ENCODE data around the gene DEFB128.
"Not testable (repeated sequence)": the region's sequence is repeated elsewhere in the genome, so short reads cannot be mapped to it uniquely, and the experiment has no call there.

Gene DEFB128

DNA sequence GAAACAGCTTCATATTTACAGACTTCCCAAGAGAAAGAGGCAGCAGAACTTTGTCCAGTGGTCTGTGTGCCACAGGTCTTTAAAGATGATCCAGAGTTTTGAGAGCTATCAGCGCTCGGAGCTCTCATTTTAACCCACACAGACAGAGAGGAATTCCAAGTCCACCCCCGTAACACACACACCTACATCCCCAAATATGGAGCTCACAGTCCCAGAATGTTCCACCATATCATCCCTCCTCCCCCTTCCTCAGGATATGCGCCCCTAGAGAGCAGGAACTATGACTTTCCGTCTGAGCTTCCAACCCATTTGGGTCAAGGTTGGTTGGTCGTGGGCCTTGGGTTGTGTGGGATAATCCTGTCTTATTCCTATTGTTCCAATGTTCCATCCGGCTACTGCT lies at the start of gene DEFB128:
DEFB128 (minus strand) TSS at position 101 of the 400 bp plus-strand sequence; CDS start at position 13, 88 bp downstream.
- DNase-seq = no peak

DNA sequence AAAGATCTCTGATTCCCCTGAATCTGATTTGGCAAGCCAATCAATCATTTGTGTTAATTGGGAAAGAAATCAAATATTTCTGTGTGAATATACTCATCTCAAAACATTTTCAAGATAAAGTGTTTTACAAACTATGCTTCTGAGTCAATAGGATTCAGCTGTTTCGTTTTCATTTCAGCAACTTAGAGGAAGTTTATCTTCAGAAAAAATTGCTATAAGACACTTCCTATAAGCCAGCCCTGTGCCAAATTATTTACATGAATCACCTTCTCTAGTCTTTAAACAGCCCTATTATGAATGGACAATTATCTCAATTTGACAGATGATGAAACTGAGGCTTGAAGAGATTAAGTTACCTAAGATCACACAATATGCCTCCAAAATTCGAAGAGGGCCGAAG lies 48.4 kb upstream of the DEFB128 start:
- no peak for DNase-seq

DNA sequence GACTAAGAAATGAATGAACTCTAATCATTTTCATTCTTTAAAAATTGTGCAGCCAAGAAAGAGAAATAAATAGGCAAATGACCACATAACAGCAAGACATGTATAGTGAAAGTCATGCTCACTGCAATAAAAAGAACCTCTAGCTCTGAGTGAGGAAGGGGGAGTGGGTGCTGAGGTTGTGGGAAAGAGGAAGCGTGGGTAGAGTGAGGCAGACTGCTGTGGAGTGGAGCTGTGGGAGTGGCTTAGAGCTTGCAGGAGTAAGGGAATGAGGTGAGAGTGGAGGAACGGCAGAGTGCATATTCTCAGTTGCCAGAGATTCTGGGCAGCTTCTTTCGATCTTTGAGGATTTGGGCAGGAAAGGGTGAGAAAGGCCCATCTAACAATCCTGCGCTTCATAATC lies 48.0 kb upstream of the DEFB128 start:
- no peak for DNase-seq

DNA sequence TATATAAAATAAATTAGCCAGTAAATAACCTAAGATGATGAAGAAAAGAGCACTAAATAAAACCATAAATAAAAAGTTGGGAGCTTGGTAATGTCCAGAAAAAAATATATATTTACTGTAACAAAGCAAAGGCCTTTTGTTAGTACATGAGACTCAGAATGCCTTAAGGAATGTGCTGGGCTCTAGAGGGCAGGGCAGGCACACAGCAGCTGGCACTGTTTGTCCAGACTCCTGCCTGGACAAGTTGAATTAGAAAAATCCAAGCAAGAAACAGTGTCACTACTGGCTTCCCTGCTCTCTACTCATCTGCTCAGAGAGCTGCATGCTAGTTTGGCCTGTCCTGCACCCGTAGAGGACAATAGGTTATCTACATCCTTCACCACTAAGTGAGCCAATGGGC lies 46.4 kb upstream of the DEFB128 start:
- no peak for DNase-seq

DNA sequence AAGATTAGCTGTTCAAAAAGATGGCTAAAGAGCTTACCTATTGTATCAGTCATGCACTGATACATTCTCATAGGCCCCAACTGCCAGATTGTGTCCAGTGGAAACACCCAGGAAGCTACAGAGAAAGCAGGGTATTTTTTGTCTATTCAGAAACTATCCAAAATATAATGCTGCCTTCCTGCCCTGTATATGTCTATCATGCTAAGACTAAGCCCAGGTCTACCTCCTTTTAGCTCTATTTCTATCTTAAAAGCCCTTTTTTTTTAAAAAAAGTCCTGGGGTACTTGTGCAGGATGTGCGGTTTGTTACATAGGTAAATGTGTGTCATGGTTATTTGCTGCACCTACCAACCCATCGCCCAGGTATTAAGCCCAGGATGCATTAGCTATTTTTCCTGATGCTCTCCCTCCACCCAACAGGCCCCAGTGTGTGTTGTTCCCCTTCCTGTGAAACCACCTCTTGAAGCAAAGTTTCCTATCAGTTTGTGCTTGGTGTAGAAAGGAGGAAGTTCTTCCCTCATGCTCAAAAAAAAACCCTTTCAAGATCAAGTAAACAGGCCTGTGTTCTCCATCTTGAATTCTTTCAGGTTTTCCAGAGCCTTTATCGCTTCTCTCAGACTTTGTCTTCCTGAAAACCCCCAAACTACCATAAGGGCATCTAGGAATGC lies 38.1 kb upstream of the DEFB128 start:
- no peak for DNase-seq

DNA sequence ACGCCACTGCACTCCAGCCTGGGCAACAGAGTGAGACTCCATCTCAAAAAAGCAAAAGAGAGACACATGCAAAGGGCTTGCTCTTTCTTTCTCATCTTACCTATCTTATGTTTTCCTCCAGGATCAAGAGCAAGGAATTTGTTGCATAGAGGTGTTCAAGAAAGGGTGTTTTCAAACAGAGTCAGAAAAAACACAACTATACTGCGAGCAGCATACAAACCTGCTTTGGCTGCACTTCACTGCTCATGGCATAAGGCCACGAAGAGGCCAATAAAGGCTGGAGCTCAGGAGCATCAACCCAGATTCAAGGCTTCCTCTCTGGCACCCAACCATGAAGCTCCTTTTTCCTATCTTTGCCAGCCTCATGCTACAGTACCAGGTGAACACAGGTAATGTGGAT lies 37.4 kb upstream of the DEFB128 start, which contains the start of gene DEFB129:
DEFB129 (plus strand) TSS at position 301 of the 400 bp plus-strand sequence; CDS start at position 332, 31 bp downstream.
- no peak for DNase-seq

DNA sequence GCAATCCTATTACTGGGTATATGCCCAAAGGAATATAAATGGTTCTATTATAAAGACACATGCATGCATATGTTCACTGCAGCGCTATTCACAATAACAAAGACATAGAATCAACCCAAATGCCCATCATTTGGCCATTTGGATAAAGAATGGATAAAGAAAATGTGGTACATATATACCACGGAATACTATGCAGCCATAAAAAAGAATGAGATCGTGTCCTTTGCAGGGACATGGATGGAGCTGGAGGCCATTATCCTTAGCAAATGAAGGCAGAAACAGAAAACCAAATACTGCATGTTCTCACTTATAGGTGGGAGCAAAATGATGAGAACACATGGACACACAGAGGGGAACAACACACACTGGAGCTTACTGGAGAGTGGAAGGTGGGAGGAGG lies 36.4 kb upstream of the DEFB128 start:
- not testable (repeated sequence) for DNase-seq

DNA sequence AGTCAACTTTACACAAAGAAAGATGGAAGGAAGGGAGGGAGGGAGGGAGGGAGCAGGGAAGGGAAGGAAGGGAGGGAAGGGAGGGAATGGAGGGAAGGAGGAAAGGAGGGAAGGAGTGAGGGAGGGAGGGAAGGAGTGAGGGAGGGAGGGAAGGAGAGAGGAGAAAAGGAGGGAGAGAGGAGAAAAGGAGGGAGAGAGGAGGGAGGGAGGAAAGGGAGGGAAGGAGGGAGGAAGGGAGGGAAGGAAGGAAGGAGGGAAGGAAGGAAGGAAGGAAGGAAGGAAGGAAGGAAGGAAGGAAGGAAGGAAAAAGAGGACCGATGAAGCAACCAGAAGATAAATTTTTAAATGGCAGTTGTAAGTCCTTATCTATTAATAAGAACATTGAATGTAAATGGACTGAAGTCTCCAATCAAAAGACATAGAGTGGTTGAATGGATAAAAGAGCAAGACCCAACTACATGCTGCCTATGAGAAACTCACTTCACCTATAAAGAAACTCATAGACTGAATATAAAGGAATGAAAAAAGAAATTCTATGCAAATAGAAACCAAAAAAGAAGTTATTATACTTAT lies 31.8 kb upstream of the DEFB128 start:
- no peak for DNase-seq

DNA sequence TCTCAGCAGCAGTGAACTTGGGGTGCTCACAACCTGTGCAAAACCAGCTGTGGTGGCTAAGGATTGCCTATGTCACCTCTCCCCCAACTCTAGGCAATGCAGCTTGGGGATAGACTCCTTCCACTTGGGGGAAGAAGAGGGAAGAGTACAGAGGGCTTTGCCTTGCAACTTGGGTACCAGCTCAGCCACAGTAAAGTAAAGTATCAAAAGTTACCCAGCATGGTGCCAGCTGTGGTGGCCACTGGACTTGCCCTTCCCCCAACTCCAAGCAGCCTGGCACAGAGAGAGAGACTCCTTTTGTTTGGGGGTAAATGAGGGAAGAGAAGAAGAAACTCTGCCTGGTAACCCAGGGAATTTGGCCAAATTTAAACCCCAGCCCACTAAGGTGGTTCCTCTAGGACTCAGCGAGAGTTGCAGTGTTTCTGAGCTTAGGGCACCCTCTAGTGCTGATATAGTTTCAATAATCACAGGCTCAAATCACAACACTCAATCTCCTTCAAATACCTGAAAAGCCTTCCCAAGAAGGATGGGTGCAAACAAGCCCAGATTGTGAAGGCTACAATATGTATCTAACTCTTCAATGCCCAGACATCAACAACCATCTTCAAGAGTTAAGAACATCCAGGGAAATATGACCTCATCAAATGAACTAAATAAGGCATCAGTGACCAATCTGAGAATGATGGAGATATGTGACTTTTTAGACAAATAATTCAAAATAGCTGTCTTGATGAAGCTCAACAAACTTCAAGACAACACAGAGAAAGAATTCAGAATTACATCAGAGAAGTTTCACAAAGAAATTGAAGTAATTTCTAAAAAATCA lies 30.0 kb upstream of the DEFB128 start:
- DNase-seq = peak; percentile 1

DNA sequence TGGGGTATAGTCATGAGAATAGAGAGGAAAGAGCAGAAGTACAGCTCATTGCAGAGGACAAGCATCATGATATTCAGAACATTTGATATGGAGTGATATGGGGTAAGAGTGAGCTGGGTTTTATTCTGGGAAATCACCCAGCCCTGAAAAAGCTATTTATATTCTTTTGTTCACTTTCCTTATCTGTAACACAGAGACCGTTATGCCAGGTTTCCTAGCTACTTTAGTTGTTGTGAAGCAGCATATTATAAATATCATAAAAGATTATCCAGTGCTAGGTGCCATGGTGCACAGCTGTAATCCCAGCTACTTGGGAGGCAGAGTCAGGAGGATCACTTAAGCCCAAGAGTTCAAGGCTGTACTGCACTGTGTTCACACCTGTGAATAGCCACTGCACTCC lies 27.8 kb upstream of the DEFB128 start:
- DNase-seq = no peak

DNA sequence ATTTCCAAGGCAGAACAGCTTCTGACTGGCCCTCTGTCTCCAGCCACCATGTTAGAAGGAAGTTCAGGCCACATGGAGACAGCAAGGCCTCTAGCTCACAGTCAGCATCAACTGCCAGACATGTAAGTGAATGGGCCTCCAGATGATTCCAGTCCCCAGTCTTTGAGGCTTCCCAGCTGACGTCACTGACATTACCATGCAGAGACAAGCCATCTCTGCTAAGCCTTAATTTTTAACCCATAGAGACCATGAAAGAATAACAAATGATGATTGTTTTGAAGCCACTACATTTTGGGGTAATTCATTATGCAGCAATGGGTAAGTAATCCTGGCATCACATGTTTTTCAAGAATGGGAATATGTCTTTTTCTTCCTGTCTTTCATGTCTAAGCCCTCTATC lies 26.3 kb upstream of the DEFB128 start:
- DNase-seq = no peak

DNA sequence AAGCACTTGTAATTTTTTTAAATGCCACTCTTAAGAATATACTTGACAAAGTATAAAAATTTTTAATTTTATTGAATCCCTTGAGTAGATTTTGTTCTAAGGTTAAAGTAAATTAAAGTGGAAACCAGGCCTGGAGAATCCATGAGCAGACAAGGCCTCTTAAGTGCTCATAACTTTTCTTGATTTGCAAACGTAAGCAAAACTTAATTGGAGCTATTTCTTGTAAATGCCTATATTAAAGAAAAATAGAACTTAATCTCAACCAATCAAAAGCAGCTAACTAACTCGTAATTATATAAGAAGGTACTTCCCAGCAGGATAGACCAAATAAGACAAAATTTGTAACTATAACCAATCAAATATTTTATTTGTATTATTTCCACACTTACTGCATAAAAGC lies 24.9 kb upstream of the DEFB128 start:
- DNase-seq = no peak

DNA sequence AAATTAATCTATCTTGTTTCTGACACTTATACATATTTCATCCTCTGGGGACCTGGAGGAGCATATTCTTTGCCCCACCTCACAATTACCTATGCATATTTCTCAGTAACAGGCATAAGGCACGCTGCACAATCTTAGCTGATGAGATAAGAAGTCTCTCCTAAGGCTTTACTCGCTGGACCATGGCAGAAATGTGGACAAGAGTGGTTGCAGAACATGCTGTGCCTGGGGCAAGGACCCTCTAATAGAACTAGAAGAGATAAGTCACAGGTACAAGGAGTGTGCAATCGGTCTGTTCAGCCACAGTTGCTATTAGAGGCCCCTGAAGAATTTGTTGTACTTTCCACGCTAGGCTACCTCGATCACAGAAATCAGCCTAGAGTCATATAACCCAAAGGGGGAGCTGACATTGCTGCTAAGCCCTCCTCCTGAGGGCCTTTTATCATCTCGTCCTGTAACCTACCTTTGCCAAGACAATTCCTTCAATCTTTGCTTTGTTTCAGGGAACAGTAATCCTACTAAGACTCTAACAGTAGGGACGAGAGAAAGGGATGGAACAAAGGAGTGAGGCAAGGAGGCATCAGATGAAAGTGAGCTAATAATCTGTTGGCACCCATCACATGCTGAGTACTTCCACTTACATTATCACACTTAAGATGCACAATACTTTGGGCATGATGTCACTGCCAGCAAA lies 21.4 kb upstream of the DEFB128 start:
- no peak for DNase-seq

DNA sequence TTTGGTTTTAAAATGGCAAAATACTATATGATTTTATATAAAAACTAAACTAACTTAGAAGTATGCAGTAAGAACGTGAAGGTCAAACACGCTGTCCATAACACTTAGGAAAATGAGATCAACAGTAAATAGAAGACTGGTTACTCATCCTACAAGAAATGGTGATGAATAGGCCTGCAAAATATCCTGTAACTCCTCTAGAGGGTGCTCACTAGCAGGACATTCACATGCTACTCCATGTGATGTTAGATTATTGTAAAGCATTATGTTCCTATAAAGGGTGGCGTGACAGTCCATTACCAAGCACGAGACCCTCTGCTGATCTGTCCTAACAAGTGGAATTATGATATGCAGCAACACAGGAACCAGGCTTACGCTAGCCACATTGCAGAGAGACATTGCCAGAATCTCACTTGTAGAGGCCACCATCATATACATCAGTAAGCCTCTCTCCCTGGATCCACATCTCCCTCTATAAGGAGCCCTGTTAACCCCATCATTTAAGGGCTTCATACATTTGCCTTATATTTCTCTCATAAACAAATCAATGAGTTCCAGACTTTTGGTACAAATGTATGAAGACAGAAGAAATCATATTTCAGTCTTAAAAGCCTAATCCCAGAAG lies 19.5 kb upstream of the DEFB128 start:
- DNase-seq = peak; percentile 0

DNA sequence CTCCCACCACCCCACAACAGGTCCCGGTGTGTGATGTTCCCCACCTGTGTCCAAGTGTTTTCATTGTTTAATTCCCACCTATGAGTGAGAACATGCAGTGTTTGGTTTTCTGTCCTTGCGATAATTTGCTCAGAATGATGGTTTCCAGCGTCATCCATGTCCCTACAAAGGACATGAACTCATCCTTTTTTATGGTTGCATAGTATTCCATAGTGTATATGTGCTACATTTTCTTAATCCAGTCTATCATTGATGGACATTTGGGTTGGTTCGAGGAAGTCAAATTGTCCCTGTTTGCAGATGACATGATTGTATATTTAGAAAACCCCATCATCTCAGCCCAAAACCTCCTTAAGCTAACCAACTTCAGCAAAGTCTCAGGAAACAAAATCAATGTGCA lies 14.1 kb upstream of the DEFB128 start:
- not testable (repeated sequence) for DNase-seq

DNA sequence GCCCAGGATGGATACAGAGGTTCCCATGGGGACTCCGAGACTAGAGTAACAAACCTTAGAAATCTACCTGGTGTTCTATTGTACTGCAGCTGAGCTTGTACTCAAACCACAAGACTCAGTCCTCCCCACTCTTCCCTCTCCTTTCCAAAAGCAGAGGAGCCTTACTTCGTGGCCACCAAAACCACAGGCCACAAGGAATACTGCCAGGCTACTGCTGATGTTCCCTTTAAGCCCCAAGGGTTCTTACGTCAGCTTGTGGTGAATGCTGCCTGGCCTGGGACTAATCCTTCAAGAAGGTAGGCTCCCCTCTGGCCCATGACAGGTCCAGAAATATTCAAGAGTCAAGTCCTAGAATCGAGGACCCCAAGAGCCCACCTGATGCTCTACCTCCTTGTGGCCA lies 10.5 kb upstream of the DEFB128 start:
- no peak for DNase-seq

DNA sequence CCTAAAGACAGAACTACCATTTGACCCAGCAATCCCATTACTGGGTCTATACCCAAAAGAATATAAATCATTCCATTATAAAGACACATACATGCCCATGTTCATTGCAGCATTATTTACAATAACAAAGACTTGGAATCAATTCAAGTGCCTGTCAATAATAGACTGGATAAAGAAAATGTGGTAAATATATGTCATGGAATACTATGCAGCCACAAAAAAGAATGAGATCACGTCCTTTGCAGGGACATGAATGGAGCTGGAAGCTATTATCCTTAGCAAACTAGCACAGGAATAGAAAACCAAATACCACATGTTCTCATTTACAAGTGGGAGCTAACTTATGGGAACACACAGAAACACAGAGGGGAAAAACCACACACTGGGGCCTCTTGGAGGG lies 8.7 kb upstream of the DEFB128 start:
- DNase-seq = no peak

DNA sequence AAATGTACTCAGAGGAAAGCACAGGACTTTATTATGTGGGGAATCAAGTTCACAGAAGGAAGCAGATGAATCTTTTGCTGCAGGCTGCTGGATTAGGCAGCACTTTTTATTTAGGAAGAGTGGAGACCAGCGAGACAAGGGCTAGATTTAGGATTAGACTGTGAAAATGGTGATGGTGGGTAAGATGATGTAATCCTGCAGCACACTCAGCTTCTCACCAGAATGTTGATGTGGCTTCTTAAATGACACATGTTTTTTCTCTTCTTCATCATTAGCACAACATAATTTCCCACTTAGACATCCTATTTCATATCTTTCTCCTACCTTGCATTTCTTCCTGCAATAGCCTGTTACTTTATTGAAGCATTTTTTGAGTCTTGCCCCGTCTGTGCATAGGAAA lies 1.8 kb downstream of the DEFB128 start:
- DNase-seq = no peak

DNA sequence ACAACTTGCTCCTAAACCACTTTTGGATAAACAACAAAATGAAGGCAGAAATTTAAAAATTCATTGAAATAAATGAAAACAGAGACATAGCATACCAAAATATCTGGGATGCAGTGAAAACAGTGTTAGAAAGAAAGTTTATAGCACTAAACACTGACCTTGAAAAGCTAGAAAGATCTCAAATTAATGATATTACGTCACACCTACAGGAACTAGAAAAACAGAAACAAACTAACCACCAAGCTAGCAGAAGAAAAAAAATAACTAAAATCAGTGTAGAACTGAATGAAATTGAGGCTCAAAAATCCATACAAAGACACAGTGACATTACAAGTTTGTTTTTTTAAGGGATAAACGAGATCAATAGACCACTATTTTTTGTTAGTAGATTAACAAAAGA lies 5.2 kb downstream of the DEFB128 start:
- no peak for DNase-seq

DNA sequence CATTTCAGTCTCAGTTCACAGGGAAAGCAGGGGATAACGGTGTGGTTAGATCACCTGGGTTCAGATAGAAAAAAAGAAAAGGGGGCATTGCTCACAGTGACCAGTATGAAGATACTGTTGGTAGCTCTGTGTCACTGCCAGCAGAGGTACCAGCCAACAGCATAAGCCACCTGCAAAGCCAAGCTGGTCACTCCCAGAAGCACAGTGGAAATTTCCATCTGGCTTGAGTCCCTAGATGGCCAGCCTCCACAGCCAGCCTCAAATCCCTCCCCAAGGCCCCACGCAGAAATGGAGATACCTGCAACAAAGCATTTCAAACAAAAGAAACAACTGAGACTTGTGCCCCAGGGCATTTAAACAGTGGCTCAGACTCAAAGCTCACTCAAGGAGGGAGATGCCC lies 20.6 kb downstream of the DEFB128 start:
- no peak for DNase-seq

DNA sequence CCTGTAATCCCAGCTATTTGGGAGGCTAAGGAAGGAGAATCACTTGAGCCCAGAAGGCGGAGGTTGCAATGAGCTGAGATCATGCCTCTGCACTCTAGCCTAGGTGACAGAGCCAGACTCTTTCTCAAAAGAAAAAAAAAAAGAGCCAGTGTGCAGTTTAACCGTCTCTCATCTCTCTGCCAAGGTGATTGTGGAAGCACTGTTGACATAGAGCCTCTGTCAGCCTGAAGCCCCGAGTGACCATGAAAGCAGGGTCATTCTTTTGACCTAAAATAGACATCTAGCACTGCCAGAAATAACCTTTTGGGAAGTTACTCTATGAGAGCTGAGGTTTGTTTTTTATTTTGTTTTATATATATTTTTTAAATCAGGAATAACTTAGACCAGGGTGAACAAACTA lies 24.9 kb downstream of the DEFB128 start:
- DNase-seq = no peak

DNA sequence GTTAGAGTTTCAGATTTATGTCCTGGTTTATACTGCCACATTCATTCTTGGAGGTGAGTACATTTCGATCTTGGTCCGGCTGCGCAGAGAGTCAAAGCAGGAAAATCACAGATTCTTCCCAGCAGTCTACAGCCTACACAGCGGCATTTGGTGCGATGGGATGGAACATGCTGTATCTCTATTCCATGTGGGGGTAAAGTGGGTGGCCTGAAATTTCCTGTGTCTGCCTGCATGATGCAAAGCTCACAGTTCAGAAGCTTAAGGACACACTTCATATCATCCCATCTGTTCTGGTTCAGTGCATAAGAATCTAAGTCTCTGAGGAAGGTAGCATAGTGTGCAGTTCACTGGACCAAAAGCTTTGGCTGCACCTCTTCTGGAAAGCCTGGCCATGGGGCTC lies 32.4 kb downstream of the DEFB128 start, which contains the start of gene DEFB127:
DEFB127 (plus strand) TSS at position 301 of the 400 bp plus-strand sequence; CDS start at position 392, 91 bp downstream.
- no peak for DNase-seq

DNA sequence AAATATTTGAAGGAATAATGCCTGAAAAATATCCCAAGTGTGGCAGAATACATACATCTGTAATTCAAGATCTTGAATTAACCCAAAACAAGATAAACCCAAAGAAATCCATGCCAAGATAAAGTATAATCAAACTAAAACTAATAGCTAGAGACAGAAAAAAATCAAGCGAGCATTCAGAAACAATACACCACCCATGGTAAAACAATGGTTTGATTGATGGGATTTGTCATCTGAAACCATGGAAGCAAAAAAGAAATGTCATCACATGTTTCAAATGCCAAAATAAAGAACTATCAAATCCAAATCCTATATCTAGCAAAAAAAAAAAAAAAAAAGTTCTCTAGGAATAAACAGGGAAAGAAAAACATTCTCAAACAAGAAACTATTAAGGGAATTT lies 37.4 kb downstream of the DEFB128 start:
- no peak for DNase-seq
